ENCODE data around the gene EFS. TPM values are rescaled to one million over a fixed set of nuclear protein-coding genes. Genes with fewer than 3 reads are reported as not detected.

EFS gene
- total and polyA plus RNA-seq, 8 donors = 15.8 to 64.1 (median 46.9) TPM

DNA sequence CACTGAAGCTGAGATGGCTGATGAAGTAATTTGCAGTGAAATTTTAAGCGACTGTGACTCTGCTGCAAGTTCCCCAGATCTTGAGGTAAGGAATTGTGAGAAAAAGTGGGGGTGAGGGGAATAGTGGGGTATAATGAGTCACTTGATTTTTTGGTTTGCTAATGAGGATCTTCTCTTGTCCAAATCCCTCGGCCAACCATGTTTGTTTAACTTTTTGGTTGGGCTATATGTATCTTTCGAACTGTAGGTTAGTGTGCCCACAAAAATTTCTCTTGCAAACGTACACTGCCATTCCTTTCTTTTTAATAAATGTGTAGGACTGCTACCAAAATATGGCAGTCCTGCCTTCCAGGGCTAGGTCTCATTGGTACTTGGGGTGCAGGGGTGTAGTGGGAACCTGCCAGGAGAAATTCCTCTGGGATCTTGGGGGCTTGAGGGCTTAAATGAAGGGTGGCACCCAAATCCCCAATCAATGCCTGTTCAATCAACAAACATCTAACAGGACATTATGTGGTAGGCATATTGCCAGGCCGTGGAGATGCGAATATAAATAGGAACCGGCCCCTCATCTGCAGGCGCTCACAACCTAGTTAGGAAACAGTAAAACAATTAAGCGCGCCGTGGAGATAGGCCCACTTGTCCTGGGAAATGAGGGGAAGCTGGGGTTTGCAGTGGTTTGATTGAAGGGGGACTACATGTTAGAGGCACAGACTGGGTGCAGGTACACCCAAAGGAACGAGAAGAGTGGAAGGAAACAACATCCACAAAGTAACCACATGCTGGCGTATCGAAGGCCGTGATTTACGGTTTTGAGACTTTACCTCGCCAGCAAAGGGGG lies 45.0 kb downstream of the EFS start:
- DNase-seq (no peak), ATAC-seq (no peak)
- Histone ChIP-seq H3K36me3 (peaks cover 0 to 32% of the 10 kb centered on the region in 2 donors), H3K4me3 (peak overlapping the region in 1 of 2 donors; percentile 90), H3K27ac (peak overlapping the region; percentile 97), H3K4me1 (peaks cover 13 to 23% of the 10 kb centered on the region in 2 donors), H3K9me3 (no peaks in the 10 kb centered on the region), H3K27me3 (no peaks in the 10 kb centered on the region)
- intact Hi-C loops (cut with DNase I) = loop anchor here in 1 of 2 donors (10.0 kb wide), 1 partner anchor 55 kb away; the partner anchor contains the start of genes CMTM5 and IL25
- TF ChIP-seq, protein P1, sequence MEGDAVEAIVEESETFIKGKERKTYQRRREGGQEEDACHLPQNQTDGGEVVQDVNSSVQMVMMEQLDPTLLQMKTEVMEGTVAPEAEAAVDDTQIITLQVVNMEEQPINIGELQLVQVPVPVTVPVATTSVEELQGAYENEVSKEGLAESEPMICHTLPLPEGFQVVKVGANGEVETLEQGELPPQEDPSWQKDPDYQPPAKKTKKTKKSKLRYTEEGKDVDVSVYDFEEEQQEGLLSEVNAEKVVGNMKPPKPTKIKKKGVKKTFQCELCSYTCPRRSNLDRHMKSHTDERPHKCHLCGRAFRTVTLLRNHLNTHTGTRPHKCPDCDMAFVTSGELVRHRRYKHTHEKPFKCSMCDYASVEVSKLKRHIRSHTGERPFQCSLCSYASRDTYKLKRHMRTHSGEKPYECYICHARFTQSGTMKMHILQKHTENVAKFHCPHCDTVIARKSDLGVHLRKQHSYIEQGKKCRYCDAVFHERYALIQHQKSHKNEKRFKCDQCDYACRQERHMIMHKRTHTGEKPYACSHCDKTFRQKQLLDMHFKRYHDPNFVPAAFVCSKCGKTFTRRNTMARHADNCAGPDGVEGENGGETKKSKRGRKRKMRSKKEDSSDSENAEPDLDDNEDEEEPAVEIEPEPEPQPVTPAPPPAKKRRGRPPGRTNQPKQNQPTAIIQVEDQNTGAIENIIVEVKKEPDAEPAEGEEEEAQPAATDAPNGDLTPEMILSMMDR (IDR thresholded peaks at IDR 0.05) = no peak

DNA sequence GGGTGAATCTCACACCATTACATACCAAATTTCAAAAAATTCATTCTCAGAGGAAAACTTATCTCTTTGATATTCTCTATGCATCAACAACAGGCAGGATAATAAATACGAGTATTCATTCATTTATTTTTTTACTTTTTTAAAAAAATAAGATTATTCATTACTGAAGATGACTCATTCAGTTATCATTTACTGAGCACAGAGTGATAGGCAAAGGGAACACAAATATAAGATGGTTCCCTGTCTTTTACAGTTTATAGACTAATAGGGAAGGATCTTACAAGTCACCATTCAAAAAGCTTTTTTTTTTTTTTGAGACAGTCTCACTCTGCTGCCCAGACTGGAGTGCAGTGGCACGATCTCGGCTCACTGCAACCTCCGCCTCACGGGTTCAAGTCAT lies 48.7 kb downstream of the EFS start:
- peaks cover 0 to 21% of the 10 kb centered on the region in 2 donors for H3K36me3 ChIP-seq
- ATAC-seq = no peak
- H3K27me3 ChIP-seq = no peaks in the 10 kb centered on the region
- DNase-seq = no peak
- no peak overlapping the region for H3K27ac ChIP-seq
- intact Hi-C loops (cut with DNase I) = no loop called here
- H3K4me1 ChIP-seq = peaks cover 4 to 8% of the 10 kb centered on the region in 2 donors
- TF ChIP-seq, protein P1 (IDR thresholded peaks at IDR 0.05) = no peak
- no peaks in the 10 kb centered on the region for H3K9me3 ChIP-seq
- no peak overlapping the region for H3K4me3 ChIP-seq

DNA sequence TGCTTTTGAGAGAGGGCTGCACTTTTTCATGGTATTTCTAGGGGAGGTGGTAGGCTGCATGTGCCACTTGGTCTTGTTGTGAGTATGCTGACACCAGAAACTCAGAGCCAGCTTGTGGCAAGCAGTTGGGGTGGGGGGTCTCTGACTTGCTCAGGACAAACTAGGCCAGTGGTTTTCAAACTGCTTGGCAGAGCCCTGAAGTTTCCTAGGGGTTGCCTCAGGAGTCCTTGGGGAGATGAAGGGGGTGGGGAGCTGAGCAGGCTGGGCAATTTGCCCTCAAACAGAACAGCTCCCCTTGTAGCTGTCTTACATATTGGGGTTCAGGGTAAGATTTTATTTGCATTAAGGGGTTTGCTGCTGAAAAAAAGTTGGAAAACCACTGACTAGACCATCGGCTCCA lies 54.4 kb downstream of the EFS start:
- H3K9me3 ChIP-seq = no peaks in the 10 kb centered on the region
- intact Hi-C loops (cut with DNase I) = no loop called here
- TF ChIP-seq, protein P1 (IDR thresholded peaks at IDR 0.05) = no peak
- peaks cover 25 to 35% of the 10 kb centered on the region in 2 donors for H3K4me1 ChIP-seq
- H3K4me3 ChIP-seq = no peak overlapping the region
- no peak for ATAC-seq
- peaks cover 0 to 35% of the 10 kb centered on the region in 2 donors for H3K36me3 ChIP-seq
- no peak overlapping the region for H3K27ac ChIP-seq
- DNase-seq = no peak
- H3K27me3 ChIP-seq = no peaks in the 10 kb centered on the region

DNA sequence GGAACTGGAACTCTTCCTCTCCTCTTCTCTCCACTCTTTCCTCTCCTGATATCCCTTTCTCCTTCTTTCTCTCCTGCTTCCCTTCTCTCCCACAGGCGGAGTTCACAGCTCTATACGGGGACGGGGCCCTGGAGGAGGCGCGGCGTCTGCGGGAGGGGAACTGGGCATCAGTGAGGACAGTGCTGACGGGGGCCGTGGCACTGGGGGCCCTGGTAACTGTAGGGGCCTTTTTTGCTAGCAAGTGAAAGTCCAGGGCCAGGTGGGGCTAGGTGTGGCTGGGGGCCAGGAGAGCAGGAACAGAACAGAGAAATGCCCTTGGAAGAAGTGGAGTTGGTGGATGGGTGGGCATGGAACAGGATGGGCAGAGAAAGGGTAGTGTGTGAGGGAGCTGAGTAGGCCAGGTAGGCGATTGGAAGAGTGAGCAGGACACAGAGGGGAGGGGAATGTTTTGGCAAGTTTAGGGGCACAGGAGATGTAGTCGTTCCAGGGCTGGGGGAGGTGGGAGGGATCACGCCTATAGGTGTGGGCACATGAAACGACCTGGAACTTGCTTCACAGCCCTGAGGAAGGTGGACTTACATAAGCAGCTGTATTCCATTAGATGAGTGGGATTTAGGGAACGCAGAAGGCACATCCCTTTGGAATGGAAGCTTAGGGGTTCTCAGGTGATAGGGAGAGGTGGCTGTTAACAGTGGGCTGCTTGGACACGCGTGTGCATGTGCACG lies 56.1 kb downstream of the EFS start:
- DNase-seq (no peak), ATAC-seq (no peak)
- Histone ChIP-seq H3K27ac (no peak overlapping the region), H3K4me1 (peaks cover 25 to 37% of the 10 kb centered on the region in 2 donors), H3K27me3 (no peaks in the 10 kb centered on the region), H3K4me3 (no peak overlapping the region), H3K36me3 (peaks cover 0 to 35% of the 10 kb centered on the region in 2 donors), H3K9me3 (no peaks in the 10 kb centered on the region)
- intact Hi-C loops (cut with DNase I) = no loop called here
- TF ChIP-seq, protein P1 (IDR thresholded peaks at IDR 0.05) = no peak
